Hematopoietic multipotent progenitor cell treated with erythropoietin and hydrocortisone succinate and interleukin-3 and kit ligand, for 15 days (in vitro differentiated cells): ENCODE data around the gene PAK5.
"Not testable (repeated sequence)": the region's sequence is repeated elsewhere in the genome, so short reads cannot be mapped to it uniquely, and the experiment has no call there.

Experiments used
- DNase-seq: peaks from one replicate; pipeline ENCODE4 v3.0.0-alpha.2; 2015; ENCODE audit warnings: low spot score

The PAK5 gene

DNA sequence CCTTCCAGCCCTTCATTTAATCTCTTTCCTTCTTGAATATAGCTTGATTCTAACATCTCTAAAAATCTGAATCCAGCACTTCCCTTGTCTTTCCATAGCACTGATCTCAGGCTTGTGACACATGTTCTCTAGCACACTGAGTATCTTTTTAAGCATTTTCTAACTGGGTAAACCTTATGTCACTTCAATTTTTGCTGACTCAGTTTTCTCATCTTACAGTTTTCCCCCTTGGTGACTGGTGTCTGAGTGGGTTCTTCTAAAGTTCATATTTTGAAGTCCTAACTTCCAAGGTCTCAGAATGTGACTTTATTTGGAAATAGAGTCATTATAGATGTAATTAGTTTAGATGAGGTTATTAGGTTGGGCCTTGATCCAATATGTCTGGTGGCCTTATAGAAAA lies 153.9 kb downstream of the PAK5 start:
- DNase-seq: no peak

DNA sequence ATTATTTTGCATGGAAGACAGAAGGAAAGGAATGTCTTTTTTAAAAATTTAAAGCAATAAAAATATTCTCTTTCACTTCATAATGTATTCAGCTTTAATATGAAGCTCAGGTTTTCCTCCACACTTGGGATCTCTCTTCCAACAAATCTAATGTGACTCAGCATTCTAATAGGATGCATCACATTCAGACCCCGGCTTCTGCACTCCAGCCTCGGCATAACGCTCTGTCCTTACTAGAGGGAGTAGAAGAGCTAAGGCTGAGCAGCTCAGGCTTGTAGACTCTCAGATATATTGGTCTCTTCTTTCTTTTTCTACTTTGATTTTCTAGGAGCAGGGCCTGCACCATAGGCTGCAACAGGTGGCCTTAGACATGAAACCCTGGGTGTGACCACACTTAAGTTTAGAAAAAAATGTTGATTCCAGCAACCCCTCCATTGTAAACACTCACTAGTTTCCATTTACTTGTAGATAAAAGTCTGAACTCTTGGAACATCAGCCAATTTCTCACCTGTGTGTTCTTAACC lies 161.7 kb downstream of the PAK5 start:
- no peak for DNase-seq

GRCh38 chr20:9672981-9673380 lies 165.9 kb downstream of the PAK5 start:
- DNase-seq: no peak

GRCh38 chr20:9672027-9672426 lies 166.8 kb downstream of the PAK5 start:
- DNase-seq: no peak

DNA sequence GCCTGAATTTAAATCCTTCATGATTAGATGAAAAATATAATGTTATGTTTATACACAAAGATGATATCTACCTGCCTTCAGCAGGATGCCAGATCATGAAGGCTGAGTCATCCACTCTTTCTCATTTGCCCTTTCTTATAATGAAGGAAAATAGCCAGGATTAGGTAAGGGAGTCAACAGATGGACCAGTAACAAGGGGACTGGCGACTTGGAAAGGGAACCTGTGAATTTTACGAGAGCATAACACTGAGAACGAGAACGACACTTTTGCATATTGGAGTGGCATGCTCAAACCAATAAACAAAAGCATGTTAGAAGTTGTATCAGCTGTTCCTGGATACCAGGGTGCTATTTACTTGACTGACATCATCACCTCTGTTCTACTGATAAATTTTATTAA lies 170.5 kb downstream of the PAK5 start:
- DNase-seq: no peak

DNA sequence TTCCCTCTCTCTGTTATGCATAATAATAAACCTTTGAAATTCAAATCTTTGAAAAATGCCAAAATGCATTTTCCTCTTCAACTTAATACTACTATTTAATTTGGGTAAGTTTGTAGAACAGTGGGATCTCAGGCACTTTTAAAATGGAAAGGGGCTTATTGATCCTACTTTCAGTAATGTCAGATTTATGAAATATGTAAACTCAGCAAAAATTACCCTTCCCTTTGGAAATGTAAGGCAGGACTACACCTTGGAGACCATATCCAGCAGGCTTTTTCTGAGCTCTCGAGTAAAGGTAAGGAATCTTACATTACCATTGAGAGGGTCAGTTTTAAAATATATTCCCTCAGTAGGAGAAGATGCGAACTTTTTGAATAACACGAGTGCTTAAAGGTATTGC lies 175.5 kb downstream of the PAK5 start:
- DNase-seq: no peak

DNA sequence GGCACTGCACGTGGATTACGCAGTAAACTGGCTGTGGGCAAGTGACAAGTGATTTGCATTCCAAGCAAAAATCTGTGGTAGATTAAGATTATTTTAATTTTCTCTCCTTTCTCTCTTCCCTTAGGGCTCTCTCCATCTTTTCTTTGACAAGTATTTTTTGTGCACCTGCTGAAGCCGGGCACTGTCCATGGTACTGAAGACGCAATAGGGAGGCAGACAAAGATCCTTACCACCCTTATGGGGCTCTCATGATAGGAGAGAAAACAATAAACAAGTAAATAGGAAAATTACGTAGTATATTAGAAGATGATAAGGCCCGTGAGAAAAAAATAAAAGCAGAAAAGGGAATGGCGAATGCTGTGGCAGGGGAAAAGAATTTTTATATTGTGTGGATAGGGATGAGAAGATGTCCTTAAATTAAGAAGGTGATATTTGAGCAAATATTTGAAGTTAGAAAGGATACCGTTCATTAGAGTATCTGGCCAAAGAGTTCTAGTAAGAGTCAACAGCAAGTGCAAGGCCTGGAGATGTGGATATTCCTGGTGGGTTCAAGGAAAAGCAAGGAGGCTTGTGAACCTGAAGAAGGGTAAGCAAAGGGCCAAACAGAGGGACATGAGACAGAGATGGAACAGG lies 178.5 kb downstream of the PAK5 start:
- DNase-seq: no peak

GRCh38 chr20:9647741-9648140 lies 191.1 kb downstream of the PAK5 start:
- DNase-seq: no peak

GRCh38 chr20:9646375-9646774 lies 192.5 kb downstream of the PAK5 start:
- no peak for DNase-seq

DNA sequence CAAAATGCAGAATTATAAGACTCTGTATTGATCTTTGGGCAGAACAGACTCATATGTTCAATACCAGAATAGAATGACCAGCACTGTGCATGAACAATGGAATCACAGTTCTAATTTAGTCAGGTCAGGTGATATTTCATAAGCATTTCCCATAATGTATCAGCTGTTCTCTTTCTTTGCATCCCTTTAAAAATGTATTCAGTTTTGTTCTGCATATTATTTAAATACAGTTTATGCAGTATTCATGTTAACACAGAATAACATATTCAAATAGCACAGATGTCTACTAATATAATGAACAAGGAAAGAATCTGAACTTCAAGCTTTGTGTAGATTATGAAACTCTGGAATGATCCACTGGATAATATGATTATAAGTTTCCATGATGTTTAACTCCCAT lies 196.0 kb downstream of the PAK5 start:
- DNase-seq: no peak

GRCh38 chr20:9641499-9642000 lies 197.3 kb downstream of the PAK5 start:
- DNase-seq: not testable (repeated sequence)

- no peak for DNase-seq
Observed at GRCh38 chr20:9637889-9638288, 201.0 kb downstream of the PAK5 start.

DNA sequence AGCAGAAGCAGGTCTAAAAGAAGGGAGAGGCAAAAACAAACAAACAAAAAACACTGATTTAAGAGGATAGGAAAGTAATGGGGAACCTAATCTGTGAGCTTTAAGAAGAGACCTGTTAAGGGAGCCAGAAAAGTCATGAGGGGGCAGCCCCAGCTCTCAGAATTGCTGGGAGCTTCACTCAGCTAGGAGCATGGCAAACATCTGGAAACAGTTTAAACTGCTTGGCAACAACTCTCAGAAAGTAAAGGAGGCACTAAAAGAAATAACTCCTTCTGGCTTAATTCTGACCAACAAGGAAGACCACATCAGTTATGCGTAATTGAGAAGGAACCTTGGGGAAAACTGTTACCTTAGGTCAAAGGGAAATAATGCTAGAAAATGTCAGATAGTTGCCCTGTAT lies 203.1 kb downstream of the PAK5 start:
- no peak for DNase-seq

- no peak for DNase-seq
Observed at GRCh38 chr20:9634327-9634726, 204.5 kb downstream of the PAK5 start.

GRCh38 chr20:9632991-9633390 lies 205.9 kb downstream of the PAK5 start:
- DNase-seq: no peak

- no peak for DNase-seq
Observed at GRCh38 chr20:9632265-9632664, 206.6 kb downstream of the PAK5 start.

- DNase-seq: no peak
Observed at GRCh38 chr20:9630554-9630953, 208.3 kb downstream of the PAK5 start.

DNA sequence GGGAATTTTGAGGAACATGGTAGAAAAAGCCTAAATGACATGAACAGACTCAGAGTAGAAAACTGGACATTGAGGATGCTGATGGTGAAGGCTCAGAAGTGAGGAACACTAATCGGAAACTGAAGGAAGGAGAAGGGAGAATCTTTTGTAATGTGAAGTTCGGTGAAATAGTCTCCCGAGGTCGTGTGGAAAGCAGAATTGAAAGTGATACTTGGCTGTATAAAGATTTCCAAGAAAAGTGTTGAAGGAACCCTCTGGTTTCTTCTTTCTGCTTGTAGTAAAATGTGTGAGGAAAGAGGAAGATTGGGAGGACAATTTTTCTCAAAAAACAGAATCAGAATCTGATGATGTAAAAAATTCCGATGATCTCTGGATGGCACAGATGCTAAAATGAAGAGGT lies 209.0 kb downstream of the PAK5 start:
- no peak for DNase-seq

DNA sequence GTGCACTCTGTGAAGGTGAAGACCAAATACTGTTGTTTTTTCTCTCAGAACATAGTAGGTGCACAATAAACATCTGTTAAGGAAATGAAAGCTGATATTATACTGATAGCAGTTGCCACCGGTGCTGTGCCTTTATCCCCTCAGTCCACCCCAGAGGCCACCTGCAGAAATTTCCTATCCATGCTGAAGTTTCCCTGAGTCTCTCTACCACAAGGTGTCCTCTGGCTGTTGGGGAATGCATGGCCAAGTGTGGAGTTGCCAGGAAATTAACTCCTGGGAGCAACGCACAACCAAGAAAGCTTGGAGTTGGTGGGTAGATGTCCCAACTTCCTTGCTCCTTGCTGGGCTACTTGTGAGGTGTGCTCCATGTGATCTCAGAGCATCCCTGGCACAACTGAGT lies 210.3 kb downstream of the PAK5 start:
- no peak for DNase-seq

DNA sequence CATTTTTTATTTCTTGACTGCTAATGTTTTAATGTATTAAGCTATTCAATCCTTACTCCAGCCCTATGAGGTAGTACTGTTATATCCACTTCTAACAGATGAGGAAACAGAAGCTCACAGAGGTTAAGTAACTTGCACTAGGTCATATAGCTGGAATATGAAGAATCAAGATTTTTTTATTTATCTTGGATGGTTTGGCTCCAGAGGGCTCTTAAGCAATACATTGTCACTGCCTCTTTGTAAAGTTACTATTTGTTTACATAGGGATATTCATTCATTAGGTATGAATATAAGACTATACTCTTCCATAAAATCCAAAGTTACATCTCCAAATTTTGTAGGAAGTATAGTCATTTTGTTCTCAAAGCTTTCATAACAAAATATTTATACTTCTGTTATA lies 210.7 kb downstream of the PAK5 start:
- DNase-seq: no peak

- no peak for DNase-seq
Observed at GRCh38 chr20:9627219-9627618, 211.7 kb downstream of the PAK5 start.

DNA sequence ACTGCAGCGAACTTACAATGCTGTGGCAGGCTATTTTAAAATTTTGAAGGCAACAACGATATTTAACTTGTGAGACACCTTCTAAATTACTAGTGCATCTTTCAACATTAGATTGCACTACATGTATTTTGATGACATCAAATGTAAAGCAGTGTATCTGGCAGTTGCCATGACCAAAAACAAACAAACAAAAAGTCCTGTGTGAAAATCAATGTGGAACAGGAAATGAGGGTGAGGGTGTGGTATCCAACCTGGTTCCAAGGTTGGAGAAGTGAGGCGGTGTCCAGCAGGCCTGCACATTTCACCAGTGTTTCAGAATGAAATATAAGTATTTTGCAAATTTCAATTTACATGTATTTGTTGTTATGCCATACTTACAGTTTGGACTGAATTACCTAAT lies 212.5 kb downstream of the PAK5 start:
- no peak for DNase-seq

- no peak for DNase-seq
Observed at GRCh38 chr20:9617940-9618339, 220.9 kb downstream of the PAK5 start.

DNA sequence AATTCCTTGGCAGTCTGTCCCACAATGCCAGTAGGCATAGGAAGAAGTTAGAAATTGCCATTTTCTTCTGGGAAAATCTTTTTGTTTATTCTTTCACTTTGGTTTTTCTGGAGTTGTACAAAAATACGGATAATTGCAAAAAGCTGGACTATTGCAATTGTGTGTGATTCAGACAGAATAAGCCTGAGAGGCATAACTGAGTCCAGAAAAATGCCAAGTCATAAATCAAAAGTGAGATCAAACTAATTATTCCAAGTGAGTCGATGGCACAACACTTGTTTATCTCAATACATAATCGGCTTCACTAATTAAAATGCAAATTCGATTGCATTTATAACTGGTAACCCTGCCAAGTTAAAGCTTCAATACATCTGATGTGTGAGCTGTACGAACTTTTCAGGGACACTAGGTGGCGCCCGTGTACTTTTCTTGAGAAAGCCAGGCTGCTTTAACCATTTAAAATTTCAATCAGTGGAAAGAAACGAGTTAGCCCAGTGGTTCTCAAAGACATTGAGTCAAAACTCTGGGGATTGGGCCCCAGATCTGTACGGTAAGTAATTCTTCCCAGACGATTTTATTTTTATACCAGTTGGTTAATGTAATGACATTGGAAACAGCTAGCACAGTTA lies 221.9 kb downstream of the PAK5 start:
- DNase-seq: peak; percentile 59
